ENCODE results near the gene VSIG2.

Gene VSIG2

DNA sequence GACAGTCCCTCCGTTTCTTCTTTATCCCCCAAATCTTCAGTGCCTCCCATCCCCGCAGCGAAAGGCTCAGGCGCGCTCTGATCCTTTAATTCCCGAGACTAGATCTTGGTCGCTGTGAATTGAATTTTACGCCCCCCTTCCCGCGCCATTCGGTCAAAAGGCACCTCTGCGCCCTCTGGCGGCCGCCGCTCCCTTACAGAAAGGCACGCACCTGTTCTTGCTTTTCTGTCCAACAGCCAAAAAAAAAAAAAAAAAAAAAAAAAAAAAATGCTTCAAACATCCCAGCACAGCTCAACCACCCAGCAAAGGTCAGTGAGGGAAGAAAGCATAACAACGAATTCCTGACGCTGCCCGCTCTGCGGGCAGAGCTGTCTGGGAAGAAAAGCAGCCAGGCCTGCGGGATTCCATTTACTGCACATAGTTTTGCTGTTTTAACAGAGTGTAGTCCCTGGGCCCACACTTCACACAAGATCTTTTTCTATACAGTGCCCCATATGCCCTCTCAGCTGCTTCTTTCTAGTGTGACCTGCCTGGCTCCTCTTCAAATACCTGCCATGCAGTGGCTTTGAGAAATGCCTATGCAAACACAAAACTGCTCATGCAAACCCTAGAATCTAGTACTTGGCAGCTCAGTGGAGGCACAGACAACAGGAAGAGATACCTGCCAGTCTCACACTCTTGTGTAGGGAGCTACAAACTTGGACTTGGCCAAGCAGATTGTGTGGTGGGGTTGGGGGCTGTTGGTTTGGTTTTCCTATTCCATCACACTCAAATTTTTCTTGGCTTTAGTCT is 11.3 kb upstream of the VSIG2 start:
- DNase-seq, result peak; percentile 86

DNA sequence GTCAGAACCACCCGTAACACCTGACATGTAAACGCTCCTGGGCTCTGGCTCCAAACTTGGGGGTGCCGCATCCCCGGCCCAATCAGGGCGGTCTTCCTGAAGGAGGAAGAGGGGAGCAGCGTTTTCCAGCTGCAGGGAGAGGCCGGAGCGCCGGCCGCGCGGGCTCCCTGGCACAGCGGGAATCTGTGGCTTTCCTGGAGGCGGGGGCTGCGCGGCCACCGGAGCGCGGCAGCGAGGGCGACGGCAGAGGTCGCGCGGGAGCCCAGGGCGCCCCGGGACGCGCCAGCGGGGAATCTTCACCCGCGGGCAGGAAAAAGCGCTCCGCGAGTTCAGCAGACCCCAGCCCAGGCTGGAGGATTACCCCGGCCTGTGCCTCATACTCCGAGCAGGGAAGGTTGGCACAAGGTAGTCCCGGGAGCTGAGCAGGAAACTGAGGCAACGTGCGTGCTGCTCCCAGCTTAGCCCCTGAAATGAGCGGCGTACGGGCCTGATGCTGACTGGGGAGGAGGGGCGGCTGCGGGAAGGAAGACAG is 10.6 kb upstream of the VSIG2 start:
- no peak for DNase-seq

DNA sequence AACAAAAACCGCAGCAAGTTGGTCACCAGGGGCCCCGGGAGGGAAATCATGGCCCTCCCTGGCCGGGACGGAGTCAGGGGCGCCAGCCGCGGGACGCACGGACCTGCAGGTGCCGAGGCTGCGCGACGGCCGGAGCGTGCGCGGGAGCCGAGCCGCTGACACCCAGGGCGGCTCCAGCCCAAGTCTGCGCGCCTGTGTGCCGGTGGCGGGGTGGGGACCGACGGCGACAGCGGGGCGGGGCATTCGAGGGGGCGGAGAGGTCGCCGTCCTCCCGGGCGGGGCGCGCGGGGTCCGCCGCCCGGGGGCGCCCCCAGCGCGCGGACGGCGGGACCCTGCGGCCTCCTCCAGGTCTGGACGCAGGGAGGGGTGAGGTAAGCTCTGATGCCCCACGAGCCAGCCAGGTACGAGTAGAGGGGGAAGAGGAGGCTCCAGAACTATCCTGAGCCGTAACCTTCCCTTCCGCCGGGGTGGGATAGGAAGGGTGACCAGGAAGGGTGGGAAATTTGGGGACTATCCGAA is 10.1 kb upstream of the VSIG2 start, which contains the start of gene ESAM:
ESAM (minus strand) TSS at position 186 of the 519 bp plus-strand sequence; CDS start at position 50, 136 bp downstream.
- peak; percentile 73 for DNase-seq

DNA sequence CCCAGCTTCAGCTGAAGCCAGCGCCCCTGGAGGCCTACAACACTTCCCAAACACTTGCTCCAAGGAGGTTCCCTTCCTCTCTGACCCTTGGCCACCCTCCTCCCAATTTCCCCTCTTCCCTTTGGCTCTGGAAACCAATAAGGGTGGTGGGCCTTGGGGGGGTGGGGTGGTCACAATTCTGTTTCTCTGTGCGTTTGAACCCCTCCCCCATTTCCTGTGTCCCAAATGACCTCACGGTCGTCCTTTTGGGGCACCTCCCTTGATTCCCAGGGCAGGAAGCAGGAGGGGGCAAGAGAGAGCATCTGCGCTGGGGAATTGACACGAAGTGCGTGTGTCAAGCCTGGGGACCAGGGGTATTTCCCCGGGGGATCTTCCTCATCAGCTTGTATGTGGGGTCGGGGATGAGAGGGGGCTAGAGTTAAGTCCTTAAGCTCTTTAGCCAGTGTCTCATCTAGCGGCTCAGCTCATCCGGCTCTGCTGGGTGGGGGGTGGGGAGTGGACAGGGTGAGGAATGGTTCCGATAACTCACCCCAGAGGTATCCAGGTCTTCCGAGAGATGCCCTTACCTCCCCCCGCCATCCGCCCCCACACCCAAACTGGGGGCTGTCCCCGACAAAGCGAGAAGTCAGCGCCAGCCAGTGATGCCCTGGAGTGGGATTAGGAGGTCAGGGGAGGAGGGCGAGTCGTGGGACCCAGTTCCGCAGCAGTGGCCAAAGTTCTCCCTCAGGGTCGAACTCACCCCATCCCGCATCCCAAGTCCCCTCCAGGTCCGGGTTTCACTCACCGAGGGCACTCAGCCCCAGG is 9.4 kb upstream of the VSIG2 start:
- DNase-seq, result no peak

DNA sequence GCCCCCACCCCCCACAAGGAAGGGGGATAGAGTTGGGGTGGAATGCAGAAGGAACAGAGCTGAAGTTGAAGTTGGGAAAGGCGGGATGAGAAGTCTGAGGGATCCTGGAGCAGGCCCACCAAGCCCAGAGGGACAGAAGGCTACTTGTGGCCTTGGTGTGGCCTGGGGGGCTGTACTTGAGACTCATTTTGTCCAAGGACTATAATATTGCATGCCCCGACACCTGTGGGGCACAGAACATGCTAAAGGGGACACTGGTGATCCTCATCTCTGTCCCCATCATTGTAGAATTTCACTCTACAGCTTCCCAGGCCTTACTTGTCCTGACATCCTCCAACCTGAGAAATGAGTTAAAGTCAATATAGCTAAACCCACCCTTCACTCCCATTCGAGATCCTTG is 8.8 kb upstream of the VSIG2 start:
- no peak for DNase-seq

DNA sequence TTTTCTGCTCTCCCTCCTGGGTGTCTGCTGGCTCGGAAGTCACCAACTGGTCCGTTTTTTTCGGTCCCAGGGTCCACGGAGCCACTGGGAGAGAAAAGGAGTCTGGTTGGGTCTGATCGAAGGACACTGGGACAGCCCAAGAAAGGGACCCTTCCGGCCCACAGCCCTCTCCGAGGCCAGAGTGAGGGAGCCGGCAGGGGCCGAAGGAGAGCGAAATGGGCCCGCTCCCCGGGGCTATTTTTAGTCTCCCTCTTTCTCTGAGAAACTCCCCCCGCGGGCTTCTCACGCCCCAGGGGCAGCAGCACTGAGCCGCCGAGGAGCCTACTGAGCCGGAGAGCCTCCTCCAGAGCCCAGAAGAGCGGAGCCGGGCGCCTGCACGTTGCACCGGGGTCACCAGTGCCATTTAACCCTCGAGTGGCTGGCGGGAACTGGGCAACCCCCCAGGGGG is 8.2 kb upstream of the VSIG2 start:
- no peak for DNase-seq

DNA sequence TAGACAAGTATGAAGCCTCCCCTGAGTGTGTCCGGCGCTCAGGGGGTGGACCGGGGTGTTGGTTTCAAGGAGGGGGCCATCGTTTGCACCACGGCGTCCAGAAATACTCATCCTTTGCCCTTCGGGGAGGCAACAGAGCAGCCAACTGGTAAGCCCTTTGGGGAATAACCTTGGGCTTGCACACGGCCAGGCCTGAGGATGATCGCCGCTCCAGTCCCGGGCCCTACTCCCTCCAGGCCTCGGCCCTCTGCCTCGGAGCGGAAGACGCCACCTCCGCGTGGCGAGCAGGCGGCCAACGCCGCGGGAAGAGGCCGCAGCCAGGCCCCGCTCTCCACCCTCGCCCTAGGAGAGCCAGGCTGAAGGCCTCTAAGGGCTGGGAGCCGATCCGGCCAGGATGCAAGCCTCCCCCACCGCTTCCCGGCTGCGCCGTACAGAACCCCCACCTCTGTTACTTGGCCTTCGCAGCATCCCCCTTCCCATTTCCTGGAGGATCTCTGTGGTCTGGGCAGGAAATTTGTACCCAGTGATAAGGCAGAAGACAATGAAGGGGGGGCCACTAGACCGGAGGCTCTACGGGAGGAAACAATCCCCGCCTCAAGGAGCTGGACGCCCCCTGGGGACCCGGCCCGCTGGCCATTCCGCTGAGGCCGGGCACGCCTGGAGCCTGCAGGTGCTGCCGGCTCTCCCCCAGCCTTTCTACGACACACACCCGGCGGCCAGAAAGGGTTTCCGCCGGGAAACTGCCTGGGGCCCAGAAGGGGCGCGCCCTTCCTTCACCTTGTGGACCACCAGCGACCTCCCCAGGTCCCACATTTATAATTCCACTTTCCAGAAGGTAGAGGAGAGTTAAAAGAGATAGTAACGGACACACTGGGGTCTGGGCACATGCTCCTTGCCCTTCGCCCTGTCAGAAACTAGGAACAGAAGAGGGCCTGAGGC is 7.5 kb upstream of the VSIG2 start:
- DNase-seq, result no peak

DNA sequence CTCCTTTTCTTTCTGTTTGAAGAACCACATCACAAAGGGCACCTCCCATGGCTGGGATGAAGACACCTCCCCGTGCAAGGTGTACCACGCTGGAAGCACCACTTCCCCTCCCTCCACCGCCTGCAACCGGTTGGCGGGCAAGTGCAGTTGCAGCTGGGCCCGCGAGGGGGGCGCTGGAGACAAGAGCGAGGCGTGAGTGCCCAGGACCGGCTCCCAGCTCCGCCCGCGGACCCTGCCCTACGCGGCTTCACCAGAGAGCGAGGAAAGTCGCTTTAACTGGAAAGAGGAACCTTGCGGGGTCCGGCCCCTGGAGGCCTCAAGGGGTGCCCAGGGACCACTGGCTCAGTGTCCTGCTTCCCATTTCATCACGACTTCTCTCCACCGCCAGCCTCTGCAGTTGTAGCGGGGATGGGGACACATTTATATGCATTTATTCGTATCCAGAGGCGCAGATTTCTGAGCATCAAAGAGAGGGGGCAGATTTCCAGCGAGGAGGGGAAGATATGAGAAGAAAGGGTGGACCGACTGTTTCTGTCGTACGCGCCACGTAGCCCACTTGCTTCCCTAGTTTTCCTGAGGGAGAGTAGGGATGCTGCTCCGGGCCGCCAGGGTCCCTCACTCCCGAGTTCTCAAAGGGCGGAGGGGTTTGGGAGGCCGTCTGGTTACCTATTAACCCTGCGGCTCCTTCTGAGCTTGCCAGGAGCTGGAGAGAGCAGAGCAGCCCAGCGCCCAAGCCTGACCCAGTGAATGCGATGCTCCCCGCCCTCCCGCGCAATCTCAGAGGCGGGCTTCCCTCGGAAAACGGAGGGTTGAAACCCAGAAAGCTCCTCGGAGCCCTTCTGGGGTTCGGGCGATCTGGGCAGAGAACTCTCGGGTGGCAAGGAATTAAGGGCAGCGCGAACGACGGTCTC is 6.6 kb upstream of the VSIG2 start:
- peak; percentile 65 for DNase-seq

DNA sequence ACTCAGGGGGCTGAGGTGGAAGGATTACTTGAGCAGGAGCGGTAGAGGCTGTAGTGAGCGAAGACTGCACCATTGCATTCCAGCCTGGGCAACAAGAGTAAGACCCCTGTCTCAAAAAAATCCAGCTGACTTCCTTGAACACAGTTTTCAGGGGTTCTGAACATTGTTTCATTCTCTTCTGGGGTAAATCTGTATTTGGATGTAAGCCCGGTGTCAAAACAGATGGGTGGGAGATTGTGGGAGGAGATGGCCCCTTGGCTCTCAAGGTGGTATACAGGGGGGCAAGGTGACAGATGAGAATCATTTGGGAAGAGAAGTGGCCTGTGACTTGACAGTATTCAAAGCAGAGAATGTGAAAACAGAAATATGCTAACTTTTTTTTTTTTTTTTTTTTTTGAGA is 5.3 kb upstream of the VSIG2 start:
- DNase-seq, result no peak

DNA sequence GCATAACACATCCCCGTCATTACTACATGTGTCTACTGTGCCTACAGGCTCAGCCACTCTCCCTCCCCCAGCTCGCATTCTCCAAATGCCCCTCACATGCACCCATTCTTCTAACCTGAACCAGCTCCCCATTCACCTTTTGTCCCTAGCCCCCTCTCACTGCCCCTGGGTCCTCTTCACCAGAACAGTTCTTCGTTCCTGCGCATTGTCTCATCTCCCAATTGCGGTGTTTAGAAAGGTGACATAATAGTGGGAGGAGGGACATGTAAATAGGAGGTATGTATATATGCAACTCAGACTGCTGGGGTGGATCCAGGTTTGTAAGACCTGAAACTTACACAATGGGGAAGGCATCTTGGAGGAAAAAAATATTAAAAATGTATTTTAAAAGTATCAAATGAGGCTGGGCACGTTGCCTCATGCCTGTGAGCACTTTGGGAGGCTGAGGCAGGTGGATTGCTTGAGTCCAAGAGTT is 4.7 kb upstream of the VSIG2 start:
- no peak for DNase-seq

DNA sequence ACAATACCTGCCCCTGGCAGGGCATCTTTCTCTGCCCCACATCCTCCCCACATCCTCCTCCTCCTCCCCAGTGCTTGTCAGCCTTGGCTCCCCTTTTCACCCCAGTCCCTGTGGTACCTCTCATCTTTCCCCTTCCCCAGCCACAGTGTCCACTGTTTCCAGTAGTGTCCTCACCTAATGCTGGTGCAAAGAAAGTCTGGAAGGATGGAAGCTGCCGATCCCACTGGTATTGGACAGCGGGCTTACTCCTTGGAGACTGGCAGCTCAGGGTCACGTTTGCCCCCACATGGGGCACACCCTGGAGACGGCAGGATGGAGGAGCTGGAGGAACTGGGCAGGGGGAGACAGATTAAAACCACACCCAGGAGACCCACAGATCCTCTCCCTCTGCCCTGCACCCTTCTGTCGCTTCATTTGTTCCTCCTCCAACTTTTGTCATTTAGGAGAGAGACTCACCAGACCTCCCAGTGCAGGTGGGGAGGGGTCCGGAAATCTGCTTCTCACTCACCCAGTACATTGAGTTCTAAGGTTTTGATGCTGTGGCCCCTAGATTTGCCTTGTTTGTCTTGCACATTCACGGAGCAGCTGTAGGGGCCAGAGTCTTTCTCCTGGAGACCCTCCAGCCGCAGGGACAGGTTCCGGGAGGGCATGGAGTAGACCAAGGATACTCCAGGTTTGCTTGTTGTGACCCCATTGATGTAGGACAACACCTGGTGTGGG is 4.1 kb upstream of the VSIG2 start:
- DNase-seq, result no peak

DNA sequence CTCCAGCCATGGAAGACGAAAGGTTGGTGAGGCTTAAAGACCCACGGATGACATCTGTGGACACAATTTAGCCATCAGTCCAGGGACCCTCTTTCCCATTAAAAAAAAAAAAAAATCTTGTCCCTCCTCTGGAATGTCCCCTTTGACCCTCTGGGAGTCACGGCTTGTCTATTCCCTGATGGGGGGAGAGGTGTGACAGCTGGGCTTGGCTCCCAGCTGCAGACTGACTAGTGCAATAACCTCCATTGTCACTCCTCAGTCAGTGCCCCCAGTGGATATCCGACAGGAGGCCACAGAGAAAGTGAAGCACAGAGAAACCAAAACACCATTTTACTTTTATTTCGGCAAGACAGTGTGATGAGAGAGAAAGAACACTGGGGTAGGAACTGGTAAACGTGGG is 2.7 kb upstream of the VSIG2 start:
- DNase-seq, result no peak

DNA sequence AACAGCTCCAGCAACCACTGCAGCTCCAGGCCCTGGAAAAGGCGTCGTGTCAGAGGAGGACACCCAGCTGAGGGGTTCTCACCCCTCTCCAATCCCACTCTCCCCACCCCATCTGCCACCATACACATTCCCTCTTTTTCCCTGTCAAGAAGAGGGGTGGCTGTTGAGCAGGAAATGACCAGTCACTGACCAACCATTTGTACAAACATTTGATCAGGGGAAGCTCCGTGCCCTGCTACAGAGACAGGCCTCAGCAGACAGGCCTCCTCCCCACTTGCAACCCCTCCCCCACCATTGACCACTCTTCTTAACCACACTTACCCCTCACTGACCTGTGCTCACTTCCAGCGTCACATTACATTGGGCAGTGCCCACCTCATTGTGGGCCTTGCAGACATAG is 2.3 kb upstream of the VSIG2 start:
- no peak for DNase-seq

DNA sequence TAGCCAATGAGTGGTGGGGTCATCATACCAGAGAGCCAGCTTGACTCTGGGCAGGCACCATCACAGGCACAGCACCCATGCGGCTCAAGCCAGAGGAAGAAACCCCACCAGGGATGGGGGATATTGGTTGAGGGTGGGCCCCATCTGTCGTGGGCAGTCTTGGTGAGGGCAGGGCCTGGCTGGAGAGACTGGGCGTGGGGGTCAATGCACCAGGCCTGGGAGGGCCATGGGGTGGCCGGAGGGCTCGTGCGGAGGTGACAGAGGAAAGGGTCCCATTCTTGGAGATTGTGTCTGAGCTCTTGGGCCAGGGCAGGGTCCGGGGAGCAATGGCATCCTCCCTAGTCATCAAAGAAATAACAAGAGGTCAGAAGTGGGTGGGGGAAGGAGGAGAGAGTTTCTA is 1.6 kb upstream of the VSIG2 start:
- DNase-seq, result no peak

DNA sequence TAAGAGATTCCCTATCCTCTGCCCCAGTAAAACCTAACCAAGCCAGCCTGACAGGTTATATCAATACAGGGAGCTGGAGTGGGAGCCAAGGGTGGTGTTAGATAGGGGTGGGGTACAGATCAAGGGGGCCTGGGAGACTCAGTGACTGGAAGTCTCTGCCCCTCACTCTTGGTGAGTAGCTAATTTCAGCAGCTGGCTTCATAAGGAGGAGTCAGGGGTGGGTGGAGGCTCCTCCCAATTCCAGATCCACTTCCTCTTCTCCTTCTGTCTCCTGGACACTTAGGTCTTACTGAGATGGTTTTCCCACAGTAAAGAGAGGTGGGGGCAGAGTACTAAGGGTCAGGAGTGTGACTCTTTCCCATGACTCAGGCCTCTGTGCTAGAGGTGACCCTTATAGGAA is 1.1 kb upstream of the VSIG2 start:
- DNase-seq, result no peak

DNA sequence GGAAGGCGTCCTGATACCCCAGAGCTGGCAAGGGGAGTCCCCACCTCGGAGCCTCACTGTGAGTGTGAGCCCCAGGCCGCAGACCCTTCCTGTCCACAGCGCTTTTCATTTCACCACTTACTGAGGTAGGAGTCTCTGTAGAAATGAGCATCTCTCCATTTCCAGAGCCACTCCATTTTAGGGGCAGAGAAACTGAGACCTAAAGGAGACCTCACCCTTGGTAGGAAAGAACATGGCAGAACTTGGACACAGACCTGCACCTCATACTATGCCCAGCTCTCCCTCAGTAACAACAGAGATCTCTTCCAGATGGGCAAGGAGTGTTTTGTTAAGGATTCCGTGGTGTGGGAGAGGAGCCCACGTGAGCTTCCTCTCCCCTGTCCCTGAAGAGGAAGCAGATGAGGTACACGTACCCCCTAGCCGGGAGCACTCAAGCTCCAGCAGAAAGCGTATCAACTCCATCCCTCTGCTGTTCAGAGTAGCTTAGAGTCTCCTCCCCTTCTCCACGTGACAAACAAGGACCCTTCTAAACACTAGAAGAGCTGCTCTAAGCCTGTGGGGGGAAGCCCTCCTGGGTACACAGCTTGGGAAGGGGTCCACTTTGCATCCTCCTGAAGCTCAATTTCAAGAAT is 532 bp upstream of the VSIG2 start:
- DNase-seq, result no peak

DNA sequence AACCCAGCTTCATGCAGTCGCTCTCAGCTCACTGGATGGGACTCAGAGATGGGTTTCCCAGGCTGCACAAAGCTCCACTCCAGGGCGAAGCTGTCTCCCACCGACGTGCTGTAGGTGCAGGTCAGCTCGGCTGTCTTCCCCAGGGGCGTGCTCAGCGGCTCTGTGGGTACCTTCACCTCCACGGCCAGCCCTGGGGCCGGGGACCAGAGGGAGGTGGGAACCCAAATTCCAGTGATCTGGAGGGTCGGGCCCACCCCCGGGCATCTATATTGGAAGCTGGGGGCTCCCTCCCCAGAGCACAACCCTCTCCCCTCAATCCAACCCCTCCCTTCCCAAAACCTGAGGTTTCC is 689 bp downstream of the VSIG2 start:
- DNase-seq, result no peak

DNA sequence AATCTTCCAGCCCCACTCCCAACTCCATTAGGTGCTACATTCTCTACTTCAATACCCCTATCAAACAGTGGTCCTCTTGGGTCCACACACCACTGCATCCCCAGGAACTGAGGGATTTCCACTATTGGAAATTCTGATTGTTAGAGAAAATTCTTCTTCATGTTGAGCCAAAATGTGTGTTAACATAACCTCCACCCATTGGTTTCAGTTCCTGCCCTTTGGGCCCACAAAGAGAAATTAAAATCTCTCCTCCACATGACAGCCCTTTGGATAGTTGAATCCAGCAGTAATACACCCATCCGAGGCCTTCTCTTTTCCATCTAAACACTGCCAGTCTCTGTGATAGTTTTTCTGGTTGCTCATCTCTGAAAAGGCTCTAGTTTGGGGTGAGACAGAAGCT is 2.1 kb downstream of the VSIG2 start:
- DNase-seq, result no peak

DNA sequence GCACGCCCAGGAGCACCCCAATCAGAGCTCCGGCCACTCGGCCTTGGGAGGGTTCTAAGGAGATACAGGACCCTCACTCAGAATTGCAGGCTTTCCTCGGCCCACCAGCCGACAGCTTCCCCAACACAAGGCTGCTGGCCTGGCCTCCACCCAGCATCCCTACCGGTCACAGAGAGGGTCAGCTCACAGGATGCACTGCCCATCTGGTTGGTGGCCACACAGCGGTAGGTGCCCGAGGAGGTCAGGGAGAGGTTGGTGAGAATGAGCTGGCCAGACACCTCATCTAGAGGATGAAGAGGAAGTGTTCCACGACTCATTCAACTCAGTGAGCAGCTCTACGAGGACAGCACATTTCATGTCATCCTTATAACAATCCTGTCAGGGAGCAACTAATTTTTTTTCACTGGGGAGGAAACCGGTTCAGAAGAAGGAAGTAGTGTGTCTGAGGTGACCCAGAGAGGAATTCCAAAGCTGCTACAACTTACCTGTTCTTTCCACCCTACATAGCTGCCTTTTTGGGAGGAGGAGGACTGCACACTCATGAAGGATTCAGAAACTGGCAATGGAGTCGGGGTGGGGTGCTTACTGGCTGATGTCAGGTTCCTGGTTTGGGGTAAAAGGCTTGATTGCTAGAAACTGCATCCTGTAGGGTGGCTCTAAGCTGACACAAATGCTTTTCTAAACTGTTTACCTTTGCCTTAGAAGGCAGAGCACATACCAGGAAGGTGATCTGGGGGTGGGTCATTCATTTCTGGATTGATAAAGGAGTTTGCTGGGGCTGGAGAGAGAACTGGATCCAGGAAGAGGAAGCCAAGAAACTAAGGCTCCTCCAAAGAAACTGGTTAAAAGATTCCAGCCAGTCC is 3.3 kb downstream of the VSIG2 start:
- DNase-seq, result no peak
